GM21390 (cell line): ENCODE results near the gene PCDH17.

Experiments
- ATAC-seq: cut with Tn5 transposase; IDR thresholded peaks from one replicate; pipeline ENCODE4 v1.9.1; 2021; ENCODE audit not compliant: unreplicated experiment

The PCDH17 gene

GRCh38 chr13:57633950-57634838 lies 2.6 kb downstream of the PCDH17 start:
- ATAC-seq: no peak

GRCh38 chr13:57634839-57635165 lies 3.3 kb downstream of the PCDH17 start:
- ATAC-seq: no peak

- no peak for ATAC-seq
Observed at GRCh38 chr13:57635541-57636085, 4.1 kb downstream of the PCDH17 start.

GRCh38 chr13:57636816-57637215 lies 5.3 kb downstream of the PCDH17 start:
- ATAC-seq: no peak

GRCh38 chr13:57637515-57637914 lies 6.0 kb downstream of the PCDH17 start:
- no peak for ATAC-seq

GRCh38 chr13:57638186-57638890 lies 6.8 kb downstream of the PCDH17 start:
- no peak for ATAC-seq

- no peak for ATAC-seq
Observed at GRCh38 chr13:57640607-57641006, 9.1 kb downstream of the PCDH17 start.

- no peak for ATAC-seq
Observed at GRCh38 chr13:57641051-57641450, 9.5 kb downstream of the PCDH17 start.

- no peak for ATAC-seq
Observed at GRCh38 chr13:57644106-57644505, 12.6 kb downstream of the PCDH17 start.

GRCh38 chr13:57653229-57653989 lies 21.9 kb downstream of the PCDH17 start:
- ATAC-seq: no peak

GRCh38 chr13:57665481-57665880 lies 33.9 kb downstream of the PCDH17 start:
- no peak for ATAC-seq

- ATAC-seq: no peak
Observed at GRCh38 chr13:57666131-57666953, 34.8 kb downstream of the PCDH17 start.

GRCh38 chr13:57672168-57672567 lies 40.6 kb downstream of the PCDH17 start:
- ATAC-seq: no peak

- ATAC-seq: no peak
Observed at GRCh38 chr13:57673197-57673596, 41.7 kb downstream of the PCDH17 start.

GRCh38 chr13:57675526-57675925 lies 44.0 kb downstream of the PCDH17 start:
- no peak for ATAC-seq

- ATAC-seq: no peak
Observed at GRCh38 chr13:57680609-57681008, 49.1 kb downstream of the PCDH17 start.

GRCh38 chr13:57682128-57682716 lies 50.7 kb downstream of the PCDH17 start:
- ATAC-seq: no peak

GRCh38 chr13:57698851-57699250 lies 67.3 kb downstream of the PCDH17 start:
- no peak for ATAC-seq

- no peak for ATAC-seq
Observed at GRCh38 chr13:57704031-57704430, 72.5 kb downstream of the PCDH17 start.

- ATAC-seq: no peak
Observed at GRCh38 chr13:57716295-57716694, 84.8 kb downstream of the PCDH17 start.
